GM20000 (cell line): Measurements from ENCODE around the gene LTA4H.

Experiments
- DNase-seq: peaks from one replicate; pipeline ENCODE4 v3.0.0; 2012; ENCODE audit warnings: low spot score
- TF ChIP-seq, protein P1 (sequence below): IDR thresholded peaks from 2 replicates; pipeline ENCODE4 v1.5.1; 2012; ENCODE audit warnings: mild to moderate bottlenecking, control low read depth; ENCODE audit errors: extremely low read depth, missing control alignments

LTA4H gene

DNA sequence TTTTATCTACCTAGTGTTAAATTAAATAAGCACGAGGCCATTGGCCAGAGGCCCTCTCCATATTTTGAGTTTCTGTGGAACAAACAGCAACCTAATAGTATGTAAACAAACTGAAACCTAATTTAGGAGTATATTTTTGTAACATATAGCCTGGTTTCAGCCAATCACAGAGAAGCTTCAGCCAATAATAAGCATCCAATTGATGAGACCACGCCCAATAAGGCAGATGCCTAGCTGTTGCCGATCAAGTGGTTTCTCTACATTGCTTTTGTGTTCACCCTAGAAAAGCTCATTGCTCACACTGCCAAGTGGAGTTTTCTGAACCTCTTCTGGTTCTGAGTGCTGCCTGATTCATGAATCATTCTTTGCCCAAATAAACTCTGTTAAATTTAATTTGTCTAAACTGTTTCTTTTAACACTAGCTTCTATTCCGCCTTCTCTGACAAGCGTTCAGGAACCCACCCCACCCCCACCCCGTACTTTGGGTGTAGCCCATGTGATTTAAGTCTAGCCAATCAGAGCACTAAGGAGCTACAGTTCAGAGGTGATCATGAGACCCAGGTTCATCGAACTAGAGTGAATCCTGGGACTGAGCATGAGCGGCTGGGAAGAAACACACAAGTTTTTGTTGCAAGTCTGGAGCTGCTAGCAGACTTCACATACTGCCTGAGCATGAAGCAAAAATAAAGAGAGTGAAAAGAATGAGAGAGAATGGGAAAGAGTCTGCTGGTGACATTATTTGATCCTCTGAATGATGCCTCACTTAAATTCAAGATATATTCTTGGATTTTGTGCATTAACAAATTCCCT lies 21.5 kb upstream of the LTA4H start:
- no peak for DNase-seq
- TF ChIP-seq, protein P1, sequence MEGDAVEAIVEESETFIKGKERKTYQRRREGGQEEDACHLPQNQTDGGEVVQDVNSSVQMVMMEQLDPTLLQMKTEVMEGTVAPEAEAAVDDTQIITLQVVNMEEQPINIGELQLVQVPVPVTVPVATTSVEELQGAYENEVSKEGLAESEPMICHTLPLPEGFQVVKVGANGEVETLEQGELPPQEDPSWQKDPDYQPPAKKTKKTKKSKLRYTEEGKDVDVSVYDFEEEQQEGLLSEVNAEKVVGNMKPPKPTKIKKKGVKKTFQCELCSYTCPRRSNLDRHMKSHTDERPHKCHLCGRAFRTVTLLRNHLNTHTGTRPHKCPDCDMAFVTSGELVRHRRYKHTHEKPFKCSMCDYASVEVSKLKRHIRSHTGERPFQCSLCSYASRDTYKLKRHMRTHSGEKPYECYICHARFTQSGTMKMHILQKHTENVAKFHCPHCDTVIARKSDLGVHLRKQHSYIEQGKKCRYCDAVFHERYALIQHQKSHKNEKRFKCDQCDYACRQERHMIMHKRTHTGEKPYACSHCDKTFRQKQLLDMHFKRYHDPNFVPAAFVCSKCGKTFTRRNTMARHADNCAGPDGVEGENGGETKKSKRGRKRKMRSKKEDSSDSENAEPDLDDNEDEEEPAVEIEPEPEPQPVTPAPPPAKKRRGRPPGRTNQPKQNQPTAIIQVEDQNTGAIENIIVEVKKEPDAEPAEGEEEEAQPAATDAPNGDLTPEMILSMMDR = no peak

DNA sequence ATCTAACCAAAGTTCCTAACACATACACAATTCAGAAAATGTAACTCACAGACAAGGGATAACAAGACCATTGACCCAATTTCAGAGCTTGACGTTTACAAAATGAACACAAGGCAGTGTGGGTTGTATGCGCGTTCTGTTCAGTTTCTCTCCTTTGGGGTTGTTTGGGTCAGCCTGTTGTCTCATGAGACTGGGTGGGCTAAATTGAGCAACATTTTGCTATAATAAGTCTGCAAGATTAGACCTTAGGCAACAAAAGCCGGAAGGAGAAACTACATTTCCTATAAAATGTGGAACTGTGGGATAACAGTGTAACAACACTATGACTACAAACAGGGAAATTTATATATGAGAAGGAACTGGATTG lies 18.8 kb upstream of the LTA4H start:
- TF ChIP-seq, protein P1 = no peak
- DNase-seq = no peak

DNA sequence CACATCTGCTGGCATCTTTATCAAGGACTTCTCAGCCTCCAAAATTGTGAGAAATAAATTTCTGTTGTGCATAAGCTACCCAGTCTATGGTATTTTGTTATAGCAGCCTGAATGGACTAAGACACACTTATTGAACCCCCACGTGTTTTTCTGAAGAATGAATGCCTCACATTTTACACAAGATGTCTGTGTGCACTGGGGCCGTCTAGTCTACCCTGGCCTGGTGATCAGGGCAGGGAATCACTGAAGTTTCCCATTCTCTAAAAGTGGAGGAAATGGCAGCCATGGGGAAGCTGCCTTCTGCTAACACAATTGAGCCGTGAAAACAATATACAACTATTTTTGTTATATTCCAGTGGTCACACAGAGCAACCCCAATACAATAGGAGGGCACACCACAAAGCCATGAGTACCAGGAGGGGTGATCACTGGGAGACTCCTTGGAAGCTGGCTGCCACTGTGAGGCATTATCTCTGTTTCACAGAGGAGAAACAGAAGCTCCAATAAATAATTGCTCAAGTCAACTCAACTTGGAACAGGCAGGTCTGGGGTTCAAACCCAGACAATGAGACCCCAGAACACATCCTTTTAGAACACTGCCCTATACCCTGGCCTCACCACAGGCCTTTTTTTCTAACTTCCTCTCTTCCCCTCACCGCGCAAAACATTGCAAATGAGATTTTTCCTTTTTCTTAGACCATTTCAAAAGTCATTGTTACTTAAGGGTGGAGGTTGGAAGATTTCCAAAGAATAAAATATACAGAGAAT lies 18.3 kb upstream of the LTA4H start:
- no peak for DNase-seq
- TF ChIP-seq, protein P1 = no peak

DNA sequence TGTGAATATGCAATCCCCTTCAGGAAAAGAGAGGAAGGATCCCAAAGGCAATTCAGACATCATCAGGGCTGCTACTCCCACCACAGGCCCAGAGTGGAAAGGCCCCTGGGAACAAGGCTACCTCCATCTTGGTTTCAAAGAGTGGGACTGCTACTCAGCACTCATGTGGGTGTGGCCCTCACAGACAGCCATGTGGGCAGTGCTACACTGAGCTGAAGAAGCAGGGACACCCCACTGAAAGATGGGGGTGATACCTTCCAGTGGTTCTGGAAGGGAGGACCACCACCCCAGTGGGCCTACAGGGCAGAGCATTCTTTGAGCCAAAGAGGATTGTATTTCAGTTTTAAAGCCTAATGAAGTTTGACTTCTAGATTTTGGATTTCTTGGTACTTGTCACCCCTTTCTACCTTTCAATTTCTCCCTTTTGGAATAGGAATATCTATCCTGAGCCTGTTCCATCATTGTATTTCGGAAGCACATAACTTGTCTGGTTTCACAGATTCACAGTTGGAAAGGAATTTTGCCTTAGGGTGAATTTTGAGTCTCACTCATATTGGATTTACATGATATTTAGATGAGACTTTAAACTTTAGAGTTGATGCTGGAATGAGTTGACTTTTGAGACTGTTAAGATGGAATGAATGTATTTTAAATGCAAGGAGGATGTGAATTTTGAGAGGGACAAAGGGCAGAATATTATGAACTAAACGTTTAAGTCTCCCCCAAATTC lies 16.5 kb upstream of the LTA4H start:
- no peak for DNase-seq
- TF ChIP-seq, protein P1 = no peak

DNA sequence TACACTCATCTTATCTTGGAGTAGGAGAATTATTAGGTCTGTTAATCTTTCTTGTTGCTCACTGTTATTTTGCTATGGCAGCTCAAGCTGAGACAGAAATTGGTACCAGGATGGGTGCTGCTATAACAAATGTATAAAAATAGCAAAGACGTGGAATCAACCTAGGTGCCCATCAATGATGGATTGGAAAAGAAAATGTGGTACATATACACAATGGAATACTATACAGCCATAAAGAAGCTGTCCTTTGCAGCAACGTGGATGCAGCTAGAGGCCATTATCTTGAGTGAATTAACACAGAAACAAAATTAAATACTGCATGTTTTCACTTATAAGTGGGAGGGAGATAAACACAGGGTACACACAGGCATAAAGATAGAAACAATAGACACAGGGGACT lies 14.8 kb upstream of the LTA4H start:
- no peak for DNase-seq
- TF ChIP-seq, protein P1 = no peak

DNA sequence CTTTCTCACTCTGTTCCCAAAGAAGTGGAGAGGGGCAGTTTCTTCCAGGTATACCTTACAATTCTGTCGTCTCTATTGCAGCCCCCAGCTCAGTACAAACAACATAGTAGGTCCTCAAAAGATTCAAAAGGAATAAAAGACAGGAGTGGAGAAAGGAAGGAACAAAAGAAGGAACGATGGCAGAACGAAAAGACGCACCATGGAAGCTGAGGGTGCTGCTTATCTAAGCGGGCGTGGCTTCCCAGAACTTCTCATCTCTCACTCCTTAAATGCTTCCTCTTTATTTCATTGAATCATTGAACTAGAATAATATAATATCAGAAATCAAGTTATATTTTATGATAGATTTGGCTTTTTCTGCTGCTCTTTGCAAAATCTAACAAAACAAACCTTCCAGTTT lies 13.7 kb upstream of the LTA4H start:
- DNase-seq = no peak
- TF ChIP-seq, protein P1 = no peak
